Measurements from ENCODE around the gene WDR1. TPM values are rescaled to one million over a fixed set of nuclear protein-coding genes. Genes with fewer than 3 reads are reported as not detected.

Gene WDR1
- polyA plus RNA-seq, 2 of the 4 experiments (the other 2 are of a cell fraction) = 251 to 326 TPM

- FAIRE-seq = no peak
- peak; percentile 68 to 71; a peak in 5 of 6 replicates for ATAC-seq
- WGBS (ENCODE audit: missing lambda C conversion rate) = 46% methylated on average over 9 of the region's 18 CpGs
- peaks cover 37% of the 10 kb centered on the region for H3K4me1 ChIP-seq
- peak overlapping the region; percentile 85 for H3K4me2 ChIP-seq
- H3K9me3 ChIP-seq = no peaks in the 10 kb centered on the region
- no peak for DNase-seq (ENCODE audit: low read depth in 1 of 2, low spot score in 1 of 2)
- ChIA-PET CTCF (no interaction called here), POLR2A (interaction anchor here (1.1 kb wide), 1 partner anchor 84 kb away, joined by 3 read pairs; the partner anchor contains the start of gene WDR1)
- peak overlapping the region; percentile 67 to 81 for H3K27ac ChIP-seq
- no peak for TF ChIP-seq RNF2 (IDR thresholded peaks at IDR 0.05; ENCODE audit: borderline replicate concordance, low read depth)
- no peak for TF ChIP-seq RCOR1 (IDR thresholded peaks at IDR 0.05; ENCODE audit: low read depth, low read length)
- no peak for TF ChIP-seq MAX (IDR thresholded peaks at IDR 0.05)
- no peak for TF ChIP-seq CHD2 (IDR thresholded peaks at IDR 0.05; ENCODE audit: low read length, partially characterized antibody)
- TF ChIP-seq FOSL2 (IDR thresholded peaks at IDR 0.05) = no peak
- no peak for TF ChIP-seq FOSL2 (CRISPR knock-in tag; IDR thresholded peaks at IDR 0.05)
- TF ChIP-seq BHLHE40 (IDR thresholded peaks at IDR 0.05; ENCODE audit: low read depth, low read length) = no peak
- TF ChIP-seq MAFK (IDR thresholded peaks at IDR 0.05; ENCODE audit: partially characterized antibody) = no peak
- TF ChIP-seq ESRRA (IDR thresholded peaks at IDR 0.05; ENCODE audit: borderline replicate concordance, low read length) = no peak
- H3K4me3 ChIP-seq = no peak overlapping the region
Observed at GRCh38 chr4:10033191-10033881, 83.3 kb downstream of the WDR1 start.

GRCh38 chr4:10032625-10033024 lies 84.0 kb downstream of the WDR1 start:
- peaks cover 38% of the 10 kb centered on the region for H3K4me1 ChIP-seq
- ChIA-PET POLR2A (interaction anchor here (1.1 kb wide), 1 partner anchor 84 kb away, joined by 3 read pairs; the partner anchor contains the start of gene WDR1), CTCF (interaction anchor here (1.0 to 1.2 kb wide), 2 partner anchors 13 to 269 kb away, joined by 3 to 5 read pairs; no protein-coding TSS in a partner anchor)
- H3K4me3 ChIP-seq = no peak overlapping the region
- FAIRE-seq (no peak), ATAC-seq (peak; percentile 55 to 67; a peak in 5 of 6 replicates), DNase-seq (ENCODE audit: low read depth in 1 of 2, low spot score in 1 of 2) (peak in 1 of 2 experiments; percentile 71)
- H3K4me2 ChIP-seq = peak overlapping the region; percentile 85
- TF ChIP-seq MAFK (IDR thresholded peaks at IDR 0.05; ENCODE audit: partially characterized antibody) (peak; percentile 34), ELK1 (IDR thresholded peaks at IDR 0.05; ENCODE audit: low read depth, low read length) (no peak), FOSL2 (IDR thresholded peaks at IDR 0.05) (peak; percentile 47; the same call in 1 of the 2 replicates), FOSL2 (CRISPR knock-in tag; IDR thresholded peaks at IDR 0.05) (peak; percentile 55), BCL3 (IDR thresholded peaks at IDR 0.05) (no peak), POLR2AphosphoS2 (conservative IDR thresholded peaks at IDR 0.05; ENCODE audit: low read length) (no peak), JUNB (IDR thresholded peaks at IDR 0.05) (peak; percentile 32; the same call in 1 of the 2 replicates), CBX2 (IDR thresholded peaks at IDR 0.05; ENCODE audit: borderline replicate concordance, low read depth) (no peak), HES2 (IDR thresholded peaks at IDR 0.05) (peak; percentile 33; the same call in 1 of the 2 replicates), CEBPB (IDR thresholded peaks at IDR 0.05) (peak; percentile 60 to 75), EHF (CRISPR knock-in tag; IDR thresholded peaks at IDR 0.05) (no peak), NFE2L2 (conservative IDR thresholded peaks at IDR 0.05; ENCODE audit: low read length) (no peak), CHD4 (IDR thresholded peaks at IDR 0.05; ENCODE audit: borderline replicate concordance) (no peak)
- WGBS (ENCODE audit: missing lambda C conversion rate) = 19% methylated on average over 6 of the region's 6 CpGs
- peak overlapping the region; percentile 67 to 81 for H3K27ac ChIP-seq
- H3K9me3 ChIP-seq = no peaks in the 10 kb centered on the region
